HG02938 (cell line): ENCODE measurements around the gene RNGTT.

Source experiments
- ATAC-seq: cut with Tn5 transposase; IDR thresholded peaks from one replicate; pipeline ENCODE4 v1.9.1; 2021; ENCODE audit warnings: mild to moderate bottlenecking, moderate library complexity; ENCODE audit not compliant: unreplicated experiment

Gene RNGTT

DNA sequence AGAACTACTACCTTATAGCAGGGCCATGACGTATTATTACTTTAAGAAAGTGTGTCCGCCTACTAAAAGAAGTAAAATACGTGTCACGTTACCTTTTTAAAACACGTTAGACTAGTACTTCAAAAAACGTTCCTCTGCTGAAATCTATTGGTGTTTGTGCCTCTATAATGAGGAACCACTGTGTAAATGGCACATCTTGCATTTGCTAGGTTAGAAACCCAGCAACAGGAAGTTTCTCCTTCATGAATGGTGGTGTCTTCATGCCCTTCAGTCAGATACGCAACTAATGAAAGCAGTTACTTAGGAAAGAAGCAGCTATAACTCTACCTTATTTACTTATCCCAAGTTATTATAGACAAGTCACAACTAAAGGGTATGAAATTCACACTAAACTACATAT, 343.5 kb downstream of the RNGTT start:
- ATAC-seq = no peak

DNA sequence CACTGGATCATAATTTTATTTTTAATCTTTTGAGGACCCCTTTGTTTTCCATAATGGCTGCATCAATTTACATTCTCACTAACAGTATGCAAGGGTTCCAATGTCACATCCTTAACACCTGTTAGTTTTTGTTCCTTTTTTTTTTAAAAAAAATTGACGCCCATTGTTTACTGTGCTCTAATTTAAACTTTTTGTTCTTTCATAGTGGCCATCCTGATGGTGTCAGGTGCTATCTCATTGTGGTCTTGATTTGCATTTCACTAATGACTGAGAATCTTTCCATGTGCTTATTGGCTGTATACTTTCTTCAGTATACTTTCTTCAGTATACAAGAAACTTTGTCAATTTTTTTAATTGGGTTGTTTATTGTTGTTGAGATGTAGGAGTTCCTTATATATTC, 347.0 kb downstream of the RNGTT start:
- peak; percentile 38 for ATAC-seq

DNA sequence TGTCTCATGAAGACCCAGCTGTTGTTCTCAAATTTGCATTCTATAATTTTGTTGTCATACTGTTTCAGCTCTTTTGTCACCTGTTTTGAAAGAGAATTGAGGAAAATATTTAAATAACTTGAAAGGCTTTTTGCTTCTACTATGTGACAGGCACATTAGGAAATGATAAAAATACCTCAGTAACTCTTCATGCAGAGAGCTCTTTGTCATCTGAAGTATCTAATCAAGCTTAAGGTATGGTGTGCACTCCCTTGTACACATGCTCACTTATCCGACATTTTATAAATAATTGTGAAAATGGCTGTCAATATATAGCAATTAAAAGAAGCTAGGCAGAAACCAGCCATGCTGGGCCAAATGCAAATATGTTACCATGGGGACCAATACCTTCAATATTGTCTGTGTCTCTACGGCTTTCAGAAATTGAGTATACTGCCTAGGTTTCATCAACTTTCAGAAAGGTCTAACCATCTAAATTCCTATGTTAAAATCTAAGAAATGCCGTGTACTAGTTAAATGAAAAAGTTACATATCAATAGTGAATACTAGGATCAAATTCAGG, 349.0 kb downstream of the RNGTT start:
- ATAC-seq = no peak

DNA sequence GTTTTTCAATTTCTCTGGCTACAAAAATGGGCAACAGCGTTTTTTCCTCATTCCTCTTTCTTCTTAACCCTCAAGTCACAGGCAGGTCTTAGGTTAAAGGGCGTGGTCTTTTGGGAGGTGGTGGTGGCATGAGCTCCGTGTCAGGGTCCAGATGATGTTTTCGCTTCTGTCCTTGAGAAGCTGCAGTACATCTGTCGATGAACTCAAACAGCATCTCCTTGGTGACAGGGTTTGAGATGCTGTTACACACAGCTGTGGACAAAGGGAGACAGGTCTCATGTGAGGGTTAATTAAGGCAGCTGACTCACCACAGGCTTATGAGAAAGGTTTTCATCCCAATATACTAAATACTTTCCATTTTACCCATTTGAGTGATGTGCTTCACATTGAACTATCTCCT, 350.8 kb downstream of the RNGTT start:
- ATAC-seq = peak; percentile 58

DNA sequence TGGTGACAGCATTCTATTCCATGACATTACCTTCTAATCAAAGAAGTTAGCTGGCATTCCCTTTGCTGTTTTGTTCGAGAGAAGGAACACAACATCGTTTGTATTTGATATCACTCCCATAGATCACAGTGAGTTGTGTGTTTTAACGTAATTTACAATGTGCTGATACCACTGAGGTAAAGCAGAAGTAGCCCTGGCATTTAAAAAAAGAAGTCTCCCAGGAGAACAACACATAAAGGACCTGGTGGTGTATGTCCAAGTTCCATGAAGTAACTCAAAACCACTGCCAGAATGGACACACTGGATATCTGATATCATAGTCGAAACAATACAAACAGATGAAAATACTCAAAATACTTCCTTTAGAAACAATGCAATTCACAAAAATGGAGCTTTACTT, 351.7 kb downstream of the RNGTT start:
- no peak for ATAC-seq

DNA sequence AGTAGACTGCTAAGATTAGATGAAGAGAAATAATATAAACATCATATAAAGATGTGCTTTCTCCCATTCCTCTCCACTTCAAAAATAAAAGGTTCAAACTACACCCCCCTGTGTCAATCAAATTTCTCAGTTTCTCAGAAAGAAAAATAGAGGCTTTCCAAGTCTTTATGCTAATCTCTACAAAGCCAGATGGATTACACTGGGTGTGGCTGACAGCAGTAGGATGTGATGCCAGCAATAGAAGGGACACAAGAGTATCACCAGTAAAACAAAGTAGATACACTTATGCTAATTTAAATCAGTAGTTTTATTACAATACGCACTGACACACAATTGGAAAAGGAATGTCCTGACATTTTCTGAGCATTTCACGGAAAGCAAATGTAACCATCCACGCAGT, 353.4 kb downstream of the RNGTT start:
- no peak for ATAC-seq

DNA sequence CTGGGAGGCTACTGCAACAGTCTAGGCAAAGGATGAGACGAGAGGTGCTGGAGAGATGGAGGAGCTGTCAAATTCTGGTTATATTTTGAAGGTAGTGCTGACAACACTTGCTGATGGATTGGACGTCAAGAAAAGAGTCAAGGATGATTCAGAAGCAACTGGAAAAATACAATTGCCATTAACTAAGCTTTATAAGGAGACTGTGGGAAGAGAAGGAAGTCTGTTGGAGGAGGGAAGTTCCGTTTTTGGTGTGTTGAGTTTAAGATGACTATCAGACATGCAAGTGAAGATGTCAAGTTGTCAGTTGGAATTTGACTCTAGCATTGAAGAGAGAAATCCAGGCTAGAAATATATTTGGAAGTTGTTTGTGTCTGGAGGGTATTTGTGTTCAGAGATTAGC, 358.1 kb downstream of the RNGTT start:
- no peak for ATAC-seq

DNA sequence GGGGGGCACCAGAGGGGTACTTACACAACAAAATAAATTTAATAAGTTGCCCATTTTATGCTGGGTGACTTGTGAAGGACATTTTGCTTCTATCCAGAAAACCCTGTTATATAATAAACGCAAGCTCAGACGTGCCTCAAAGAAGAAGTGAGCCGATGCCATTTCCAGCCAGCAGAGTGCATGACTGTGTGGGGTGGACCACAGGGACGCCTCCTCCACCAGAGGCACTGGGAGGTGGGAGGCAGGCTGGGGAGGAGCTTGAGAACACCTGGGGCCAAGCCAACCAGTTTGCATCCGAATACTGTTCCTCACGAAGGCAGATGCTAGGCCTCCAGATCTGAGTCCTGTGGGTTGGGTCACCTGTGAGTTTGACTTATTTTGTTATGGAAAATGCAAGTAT, 363.8 kb downstream of the RNGTT start:
- no peak for ATAC-seq

DNA sequence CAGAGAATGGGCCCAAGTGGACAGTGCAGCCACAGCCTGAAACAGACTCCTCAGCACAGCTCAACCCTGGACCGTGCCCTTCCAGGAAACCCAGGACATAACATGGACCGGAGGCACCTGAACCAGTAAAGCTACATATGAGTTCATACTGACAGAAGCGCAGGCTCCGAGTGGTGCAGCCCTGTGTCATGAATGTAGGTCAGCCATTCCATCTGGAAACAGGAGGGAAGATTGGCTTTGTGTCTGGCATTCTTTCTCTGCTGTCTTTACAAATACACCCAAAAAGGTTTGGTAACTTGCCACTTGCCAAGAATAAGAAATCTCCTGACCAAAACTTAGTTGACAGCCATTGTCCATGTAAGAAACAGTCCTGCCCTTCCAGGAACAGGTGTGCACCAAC, 366.6 kb downstream of the RNGTT start:
- no peak for ATAC-seq

DNA sequence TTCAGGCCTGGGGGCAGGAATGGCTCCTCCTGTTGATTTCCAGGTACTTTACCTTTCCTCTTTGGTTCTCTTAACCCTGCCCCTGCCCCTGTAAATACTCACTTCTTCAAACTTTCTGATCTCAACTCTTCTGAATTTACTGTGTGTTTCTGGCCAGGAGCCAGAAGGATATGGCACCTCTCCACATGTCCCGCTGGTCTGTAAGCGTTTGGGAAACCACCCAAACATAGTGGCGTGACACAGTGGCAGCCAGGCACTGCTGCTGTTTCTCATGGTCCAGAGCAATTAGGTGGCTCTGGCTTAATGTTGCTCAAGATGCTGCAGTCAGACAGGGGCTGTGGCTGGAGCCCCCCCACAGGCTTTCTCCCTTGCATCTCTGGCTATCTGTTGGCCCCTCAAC, 374.5 kb downstream of the RNGTT start:
- no peak for ATAC-seq

DNA sequence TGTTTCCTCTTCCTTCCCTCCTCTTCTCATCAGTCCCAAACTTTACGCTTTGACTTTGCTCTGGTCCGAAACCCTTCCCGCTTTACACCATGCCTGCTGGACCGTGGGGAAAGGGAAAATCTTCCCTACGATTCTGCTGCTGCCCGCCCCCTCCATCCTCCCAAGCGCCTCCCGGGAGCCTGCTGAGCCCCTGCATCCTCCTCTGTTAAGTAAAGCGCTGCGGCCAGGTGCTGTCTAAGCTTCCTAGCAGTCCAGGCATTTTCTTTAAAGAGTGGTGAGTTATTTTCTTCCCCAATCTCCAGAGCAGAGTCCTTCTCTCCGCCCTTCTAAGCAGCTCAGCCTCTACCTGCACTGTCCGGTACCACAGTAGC, 376.3 kb downstream of the RNGTT start:
- no peak for ATAC-seq

DNA sequence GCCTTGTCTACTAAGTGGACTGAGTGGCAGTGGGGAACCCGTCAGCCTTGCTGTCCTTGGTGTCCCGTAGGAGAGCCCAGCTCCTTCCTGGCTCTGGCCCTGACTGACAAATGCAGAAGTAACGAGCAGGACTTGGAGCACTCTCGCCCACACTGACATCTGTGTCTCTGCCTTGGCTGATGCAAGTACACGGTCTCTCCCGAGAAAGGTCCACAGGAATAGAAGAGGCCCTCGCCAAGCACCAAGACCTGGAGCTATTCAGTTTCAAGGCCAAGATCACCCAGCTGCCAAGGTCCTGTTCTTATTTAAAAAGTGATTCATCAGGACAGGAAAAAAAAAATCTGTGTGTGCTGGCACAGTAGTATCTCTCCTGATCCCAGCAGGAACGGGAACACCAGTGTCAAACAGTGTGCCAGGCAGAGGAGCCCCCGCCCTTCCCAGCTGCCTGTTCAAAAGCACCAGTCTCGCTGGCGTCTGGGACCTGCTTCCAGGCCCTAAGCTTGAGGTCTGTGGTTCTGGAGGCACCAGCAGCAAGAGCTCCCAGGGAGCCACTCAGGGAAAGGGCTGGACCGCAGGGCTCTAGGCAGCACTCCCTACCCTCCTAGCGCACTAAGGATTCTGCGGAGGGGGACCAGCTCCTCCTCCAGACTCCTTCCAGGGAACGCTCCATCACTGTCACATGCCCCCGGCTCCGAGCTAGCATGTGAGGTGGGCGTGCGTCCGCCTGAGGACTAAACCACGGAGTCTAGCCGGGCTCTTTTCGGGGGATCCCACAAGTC, 376.9 kb downstream of the RNGTT start:
- no peak for ATAC-seq

DNA sequence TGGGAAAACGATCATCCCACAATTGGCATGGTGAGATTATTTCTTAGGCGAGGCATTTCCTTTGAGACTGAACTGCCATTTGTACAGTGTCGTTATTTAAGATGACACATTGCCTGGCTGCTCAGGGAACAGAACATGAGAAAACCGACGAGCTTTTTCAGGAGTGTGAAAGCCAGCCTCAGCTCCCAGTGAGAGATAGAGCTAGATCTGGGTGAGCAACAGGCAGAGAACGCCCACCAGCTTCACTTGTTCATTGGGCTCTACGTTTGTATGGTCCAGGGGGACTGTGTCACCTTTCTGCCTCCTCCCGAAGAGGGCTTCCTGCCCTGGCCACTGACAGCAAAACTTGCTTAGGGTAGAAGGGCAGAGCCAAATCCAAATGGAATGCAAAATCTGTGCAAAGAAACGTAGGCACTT, 378.1 kb downstream of the RNGTT start:
- no peak for ATAC-seq

DNA sequence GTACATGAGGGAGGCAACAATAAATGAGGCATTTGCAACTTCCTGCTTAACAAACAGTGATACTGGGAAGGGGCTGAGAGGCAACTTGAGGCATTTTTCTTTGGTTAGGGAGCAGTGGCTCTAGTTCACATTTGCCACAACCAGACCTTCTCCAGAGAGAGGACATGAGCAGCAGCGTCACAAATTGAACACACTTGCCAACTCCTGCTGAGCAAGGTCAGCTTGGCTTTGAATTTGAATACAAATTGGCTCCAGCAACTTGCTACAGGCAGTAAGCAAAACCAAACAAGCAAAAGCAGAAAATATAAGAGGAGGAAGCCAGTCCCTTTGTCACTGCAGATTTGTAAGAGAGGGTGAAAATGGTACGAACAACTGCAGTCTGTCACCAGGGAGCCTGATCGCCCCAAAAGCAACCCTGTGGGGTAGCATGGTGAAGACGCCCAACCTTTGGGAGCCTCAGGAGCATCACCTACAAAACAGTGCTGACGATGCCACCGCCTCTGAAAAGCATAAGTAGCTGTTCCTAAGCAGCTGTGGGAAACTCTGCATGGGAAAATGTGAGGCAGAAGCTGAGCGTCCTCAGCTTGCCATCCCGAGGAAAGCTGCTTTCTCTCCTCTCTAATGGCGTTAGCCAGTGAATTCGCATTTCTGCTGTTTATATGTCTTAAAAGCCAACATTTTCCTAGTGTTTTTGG, 378.7 kb downstream of the RNGTT start:
- no peak for ATAC-seq

DNA sequence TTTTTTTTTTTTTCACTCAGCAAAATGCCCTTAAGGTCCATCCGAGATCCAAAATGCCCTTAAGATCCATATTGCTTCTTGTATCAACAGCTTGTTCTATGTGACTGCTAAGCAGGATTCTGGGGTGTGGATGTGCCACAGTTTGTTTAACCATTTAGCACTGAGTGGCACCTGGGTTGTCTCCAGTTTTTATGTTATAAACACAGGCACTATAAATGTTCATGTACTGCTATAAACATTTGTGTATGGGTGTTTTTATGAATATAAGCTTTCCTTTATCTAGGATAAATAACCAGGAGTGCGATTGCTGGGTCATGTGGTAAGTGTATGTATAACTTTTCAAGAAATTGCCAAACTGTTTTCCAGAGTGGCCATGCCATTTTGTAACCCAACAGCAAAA, 386.0 kb downstream of the RNGTT start:
- no peak for ATAC-seq

DNA sequence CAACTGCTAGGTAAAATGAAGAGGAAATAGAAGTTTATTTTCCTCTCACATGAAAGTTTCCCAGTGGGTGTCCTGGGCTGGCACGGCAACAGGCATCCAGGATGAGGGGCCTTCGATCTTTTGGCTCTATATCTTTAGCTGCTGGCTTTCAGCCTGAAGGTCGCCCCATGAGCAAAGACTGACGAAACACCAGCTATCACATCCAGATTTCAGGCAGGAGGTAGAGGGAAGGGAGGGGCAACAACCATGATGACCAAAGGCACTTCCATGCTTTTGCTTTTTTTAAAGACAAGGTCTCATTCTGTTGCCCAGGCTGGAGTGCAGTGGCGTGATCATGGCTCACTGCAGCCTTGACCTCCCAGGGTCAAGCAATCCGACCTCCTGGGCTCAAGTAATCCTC, 387.9 kb downstream of the RNGTT start:
- no peak for ATAC-seq

DNA sequence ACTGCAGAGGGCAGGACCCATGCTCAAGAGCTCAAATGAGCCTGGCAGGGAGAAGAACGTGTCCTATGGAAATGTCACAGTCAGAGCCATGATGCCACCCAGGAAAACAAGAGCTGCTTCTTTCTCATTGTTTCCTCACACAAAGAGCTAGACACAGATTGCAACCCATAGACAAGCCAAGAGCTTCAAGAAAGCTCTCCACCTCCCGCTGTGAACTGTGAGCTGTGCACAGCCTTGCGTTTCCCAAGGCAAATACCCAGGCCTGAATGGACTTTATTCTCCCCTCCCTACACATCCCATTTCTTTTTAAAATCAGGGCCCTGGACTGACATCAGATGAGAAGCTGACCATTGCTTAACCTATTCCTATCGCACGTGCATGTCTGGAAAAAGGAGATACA, 388.8 kb downstream of the RNGTT start:
- no peak for ATAC-seq

DNA sequence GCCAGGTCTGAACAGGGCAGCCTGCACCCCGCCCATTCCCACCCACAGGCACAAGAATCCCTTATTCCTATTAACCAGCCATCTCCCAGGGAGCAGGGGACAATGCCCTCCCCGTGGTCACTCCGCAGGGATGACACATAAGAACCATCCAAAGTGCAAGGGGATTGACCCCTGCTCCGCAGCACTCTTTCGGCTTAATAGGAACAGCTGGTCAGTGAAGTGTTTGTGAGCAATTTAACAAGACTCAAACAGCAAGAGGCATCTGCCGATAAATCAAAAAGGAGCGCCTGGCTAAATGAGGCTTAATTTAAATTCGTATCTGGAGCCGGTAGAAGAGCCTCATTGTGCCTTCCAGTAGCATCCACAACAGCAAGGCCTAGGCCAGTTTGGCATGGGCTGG, 389.4 kb downstream of the RNGTT start:
- ATAC-seq = no peak

DNA sequence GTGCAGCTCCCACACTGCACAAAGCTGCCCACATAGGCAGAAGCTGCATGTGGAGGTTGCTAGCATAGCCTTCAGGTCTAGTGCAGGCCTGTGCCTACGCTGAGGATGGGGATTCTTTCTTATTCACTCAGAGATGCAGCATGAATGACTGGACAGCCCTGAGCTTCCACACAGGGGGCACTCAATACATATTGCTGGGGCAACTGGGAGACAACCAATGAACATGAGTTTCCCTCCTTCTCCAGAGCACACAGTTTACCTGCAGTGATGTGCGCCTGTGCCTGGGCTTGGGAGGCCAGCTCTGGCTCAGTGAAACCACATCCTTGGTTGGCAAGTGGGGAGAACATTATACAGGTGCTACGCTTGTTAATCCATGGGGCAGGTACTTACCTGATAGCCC, 389.9 kb downstream of the RNGTT start:
- no peak for ATAC-seq

DNA sequence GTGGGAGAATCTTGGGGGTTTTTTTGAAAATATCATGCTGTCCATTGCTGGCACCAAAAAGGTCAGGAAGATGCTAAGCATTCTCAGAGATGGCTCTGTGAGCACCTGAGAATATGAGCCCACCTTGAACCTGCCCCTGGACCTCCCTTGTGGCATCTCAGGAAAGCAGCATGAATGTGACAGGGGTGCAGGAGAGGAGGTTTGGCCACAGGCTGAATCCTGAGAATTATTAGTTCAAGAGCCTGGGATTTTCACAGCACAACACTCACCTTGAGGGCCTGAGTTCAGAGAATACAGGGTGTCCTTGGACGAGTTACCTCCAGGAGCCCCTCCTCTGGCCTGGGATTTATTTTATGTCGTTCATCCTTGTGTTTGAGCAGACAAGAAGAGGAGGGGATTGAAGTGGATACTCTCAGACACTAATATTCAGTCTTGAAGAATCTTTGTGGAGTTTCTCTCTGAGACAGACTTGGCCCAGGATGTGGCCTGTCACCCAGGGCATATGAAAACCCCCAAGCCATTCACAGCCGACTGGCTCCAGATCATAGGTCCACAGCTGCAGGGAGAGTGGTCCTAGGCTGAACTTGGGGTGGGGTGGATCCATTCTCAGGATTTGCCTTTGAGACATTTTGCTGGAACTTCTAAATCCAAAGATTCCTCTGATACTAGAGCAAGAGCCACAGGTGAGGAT, 390.8 kb downstream of the RNGTT start:
- no peak for ATAC-seq

DNA sequence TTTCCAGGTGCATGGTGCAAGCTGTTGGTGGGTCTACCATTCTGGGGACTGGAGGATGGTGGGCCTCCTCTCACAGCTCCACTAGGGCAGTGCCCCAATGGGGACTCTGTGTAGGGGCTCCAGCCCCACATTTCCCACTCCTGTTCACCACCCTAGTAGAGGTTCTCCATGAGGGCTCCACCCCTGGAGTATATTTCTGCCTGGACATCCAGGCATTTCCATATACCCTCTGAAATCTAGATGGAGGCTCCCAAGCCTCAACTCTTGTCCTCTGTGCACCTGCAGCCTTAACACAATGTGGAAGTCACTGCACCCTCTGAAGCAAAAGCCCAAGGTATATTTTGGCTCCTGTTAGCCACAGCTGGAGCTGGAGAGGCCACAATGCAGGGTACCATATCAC, 393.5 kb downstream of the RNGTT start:
- ATAC-seq = no peak

DNA sequence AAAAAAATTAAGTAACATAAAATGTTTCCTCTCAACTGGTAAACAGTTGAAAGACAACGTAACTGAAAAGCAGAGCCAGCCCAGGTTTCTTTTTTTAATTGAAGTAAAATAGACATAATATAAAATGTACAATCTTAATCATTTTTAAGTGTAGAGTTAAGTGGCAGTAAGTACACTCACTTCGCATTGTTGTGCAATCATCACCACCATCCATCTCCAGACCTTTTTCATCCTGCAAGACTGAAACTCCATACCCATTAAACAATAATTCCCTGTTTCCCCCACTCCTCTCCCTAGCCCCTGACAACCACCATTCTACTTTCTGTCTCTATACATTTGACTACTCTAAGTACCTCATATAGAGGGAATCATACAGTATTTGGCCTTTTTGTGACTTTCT, 395.7 kb downstream of the RNGTT start:
- ATAC-seq = no peak
